Osteoblast (primary cell): Measurements from ENCODE around the gene MYLK. TPM values are rescaled to one million over a fixed set of nuclear protein-coding genes. Genes with fewer than 3 reads are reported as not detected.
"Not testable (repeated sequence)": the region's sequence is repeated elsewhere in the genome, so short reads cannot be mapped to it uniquely, and the experiment has no call there.

Experiments used
- DNase-seq: peaks from one replicate; pipeline ENCODE4 v3.0.0; 2011; ENCODE audit warnings: low spot score, mixed read lengths; ENCODE audit not compliant: insufficient read length; ENCODE audit errors: missing footprints
- H2AFZ ChIP-seq: 2 replicates; pipeline ENCODE4 v1.6.0; 2011; ENCODE audit warnings: mild to moderate bottlenecking, low read length
- H3K27ac ChIP-seq: 2 replicates; pipeline ENCODE4 v1.5.1; 2011; ENCODE audit warnings: mild to moderate bottlenecking, low read depth, low read length, moderate library complexity
- H3K27me3 ChIP-seq: 2 replicates; pipeline ENCODE4 v1.6.0; 2012; ENCODE audit warnings: mild to moderate bottlenecking, control low read depth, inconsistent platforms, low read length, moderate library complexity; ENCODE audit not compliant: insufficient read depth
- H3K36me3 ChIP-seq: 2 replicates; pipeline ENCODE4 v1.5.1; 2011; ENCODE audit warnings: mild to moderate bottlenecking, low read length, control low read depth, moderate library complexity; ENCODE audit not compliant: insufficient read depth
- H3K4me1 ChIP-seq: 2 replicates; pipeline ENCODE4 v1.5.1; 2011; ENCODE audit warnings: mild to moderate bottlenecking, low read length, control low read depth, moderate library complexity; ENCODE audit not compliant: insufficient read depth
- H3K4me2 ChIP-seq: 2 replicates; pipeline ENCODE4 v1.6.0; 2011; ENCODE audit warnings: mild to moderate bottlenecking, low read length; ENCODE audit not compliant: insufficient read depth
- H3K4me3 ChIP-seq: fragments of 200-600 bp; sonication (generic); 3 replicates; pipeline ENCODE4 v1.5.1; 2012; ENCODE audit warnings: mild to moderate bottlenecking, low read length, inconsistent platforms; ENCODE audit not compliant: insufficient read depth
- H3K79me2 ChIP-seq: 2 replicates; pipeline ENCODE4 v1.6.0; 2012; ENCODE audit warnings: mild to moderate bottlenecking, low read length, control low read depth, inconsistent platforms; ENCODE audit not compliant: insufficient read depth
- H3K9me3 ChIP-seq: 2 replicates; pipeline ENCODE4 v1.5.1; 2011; ENCODE audit warnings: low read depth, low read length, control low read depth
- H4K20me1 ChIP-seq: 2 replicates; pipeline ENCODE4 v1.6.0; 2012; ENCODE audit warnings: mild to moderate bottlenecking, low read length, control low read depth; ENCODE audit not compliant: insufficient read depth
- total RNA-seq: library from RNA; depleted of rRNA; stranded (reverse); fragments of >200 nt; gene quantifications from 2 replicates; pipeline ENCODE4 v1.2.3, GENCODE V29; 2012
- TF ChIP-seq, protein P1 (sequence below): IDR thresholded peaks from 2 replicates; pipeline ENCODE4 v1.5.1; 2011; ENCODE audit warnings: mild to moderate bottlenecking, low read depth, low read length, moderate library complexity; ENCODE audit errors: extremely low read depth

The MYLK gene
- total RNA-seq, 1 donor = 268 TPM

DNA sequence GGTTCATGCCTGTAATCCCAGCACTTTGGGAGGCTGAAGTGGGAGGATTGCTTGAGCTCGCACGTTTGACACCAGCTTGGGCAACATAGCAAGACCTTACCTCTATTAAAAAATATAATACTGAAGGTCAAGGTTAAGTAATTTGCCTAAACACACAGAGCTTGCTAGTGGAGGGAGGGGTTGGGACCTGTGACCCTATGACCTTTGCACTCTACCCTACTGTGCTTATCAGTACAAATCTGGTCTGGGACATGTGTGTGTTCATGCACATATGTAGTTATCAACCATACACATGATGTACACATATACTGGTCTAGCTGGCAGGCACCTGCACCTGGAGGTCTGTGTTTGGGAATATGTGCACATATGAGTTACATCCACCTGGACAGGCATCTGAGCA, 181.4 kb downstream of the MYLK start:
- Histone ChIP-seq H3K9me3 (no peaks in the 10 kb centered on the region), H3K4me3 (no peak overlapping the region), H4K20me1 (no peaks in the 10 kb centered on the region), H3K27ac (no peak overlapping the region), H3K4me2 (no peak overlapping the region), H2AFZ (no peak overlapping the region), H3K4me1 (peaks cover 20% of the 10 kb centered on the region), H3K27me3 (no peaks in the 10 kb centered on the region), H3K36me3 (peaks cover 70% of the 10 kb centered on the region), H3K79me2 (peaks cover 3% of the 10 kb centered on the region)
- no peak for DNase-seq
- TF ChIP-seq, protein P1, sequence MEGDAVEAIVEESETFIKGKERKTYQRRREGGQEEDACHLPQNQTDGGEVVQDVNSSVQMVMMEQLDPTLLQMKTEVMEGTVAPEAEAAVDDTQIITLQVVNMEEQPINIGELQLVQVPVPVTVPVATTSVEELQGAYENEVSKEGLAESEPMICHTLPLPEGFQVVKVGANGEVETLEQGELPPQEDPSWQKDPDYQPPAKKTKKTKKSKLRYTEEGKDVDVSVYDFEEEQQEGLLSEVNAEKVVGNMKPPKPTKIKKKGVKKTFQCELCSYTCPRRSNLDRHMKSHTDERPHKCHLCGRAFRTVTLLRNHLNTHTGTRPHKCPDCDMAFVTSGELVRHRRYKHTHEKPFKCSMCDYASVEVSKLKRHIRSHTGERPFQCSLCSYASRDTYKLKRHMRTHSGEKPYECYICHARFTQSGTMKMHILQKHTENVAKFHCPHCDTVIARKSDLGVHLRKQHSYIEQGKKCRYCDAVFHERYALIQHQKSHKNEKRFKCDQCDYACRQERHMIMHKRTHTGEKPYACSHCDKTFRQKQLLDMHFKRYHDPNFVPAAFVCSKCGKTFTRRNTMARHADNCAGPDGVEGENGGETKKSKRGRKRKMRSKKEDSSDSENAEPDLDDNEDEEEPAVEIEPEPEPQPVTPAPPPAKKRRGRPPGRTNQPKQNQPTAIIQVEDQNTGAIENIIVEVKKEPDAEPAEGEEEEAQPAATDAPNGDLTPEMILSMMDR = no peak

DNA sequence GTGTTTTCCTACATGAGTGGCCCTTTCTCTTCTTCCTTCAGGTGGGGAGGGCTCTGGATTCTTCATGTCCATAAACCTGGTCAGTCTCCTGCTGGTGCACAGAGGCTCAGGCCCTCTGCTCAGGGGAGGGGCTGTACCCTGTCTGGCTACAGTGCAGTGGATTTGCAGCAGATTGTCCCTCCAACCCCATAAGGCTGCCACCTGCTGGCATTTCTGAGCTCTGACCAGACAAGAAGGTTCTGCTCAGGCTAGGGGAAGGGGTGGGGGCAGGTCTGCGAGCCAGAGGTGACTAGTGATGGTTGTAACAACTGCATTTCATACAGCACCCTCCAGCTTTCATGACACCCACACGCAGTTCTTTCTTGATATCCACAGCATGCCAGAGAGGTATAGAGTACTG, 182.1 kb downstream of the MYLK start:
- TF ChIP-seq, protein P1 = peak; percentile 60
- H3K79me2 ChIP-seq, H3K4me3 ChIP-seq, H4K20me1 ChIP-seq, H3K9me3 ChIP-seq, H2AFZ ChIP-seq, H3K4me2 ChIP-seq, H3K27ac ChIP-seq, H3K27me3 ChIP-seq, DNase-seq: not testable (repeated sequence)
- H3K36me3 ChIP-seq = peaks cover 70% of the 10 kb centered on the region
- H3K4me1 ChIP-seq = peaks cover 20% of the 10 kb centered on the region

GRCh38 chr3:123700791-123701722, 183.1 kb downstream of the MYLK start:
- no peaks in the 10 kb centered on the region for H3K27me3 ChIP-seq
- H3K36me3 ChIP-seq = peaks cover 68% of the 10 kb centered on the region
- H3K4me2 ChIP-seq = no peak overlapping the region
- no peaks in the 10 kb centered on the region for H4K20me1 ChIP-seq
- no peak overlapping the region for H3K27ac ChIP-seq
- no peak overlapping the region for H2AFZ ChIP-seq
- peaks cover 20% of the 10 kb centered on the region for H3K4me1 ChIP-seq
- TF ChIP-seq, protein P1 = no peak
- DNase-seq = no peak
- no peaks in the 10 kb centered on the region for H3K9me3 ChIP-seq
- H3K79me2 ChIP-seq = peaks cover 9% of the 10 kb centered on the region
- no peak overlapping the region for H3K4me3 ChIP-seq

DNA sequence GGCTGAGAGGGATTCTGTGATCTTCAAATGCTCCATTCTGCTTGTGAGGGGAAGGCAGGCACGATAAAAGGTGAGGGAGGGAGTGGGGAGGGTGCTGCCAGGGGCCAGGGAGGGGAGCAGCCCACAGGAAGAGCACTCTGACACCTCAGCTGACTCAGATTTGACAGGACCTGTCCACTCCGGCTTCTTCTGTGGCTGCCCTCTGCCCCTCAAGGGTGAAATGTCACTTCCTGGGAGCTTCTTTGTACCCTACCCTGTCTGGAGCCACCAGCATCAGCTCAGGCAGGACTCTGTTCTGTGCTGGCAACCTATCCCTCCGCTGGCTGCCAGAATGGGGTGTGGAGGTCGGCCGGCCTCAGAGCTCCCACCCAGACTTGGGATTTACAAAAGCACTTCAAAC, 185.3 kb downstream of the MYLK start:
- H3K9me3 ChIP-seq = no peaks in the 10 kb centered on the region
- H3K4me3 ChIP-seq = no peak overlapping the region
- peaks cover 32% of the 10 kb centered on the region for H3K4me1 ChIP-seq
- peaks cover 17% of the 10 kb centered on the region for H3K79me2 ChIP-seq
- H2AFZ ChIP-seq = no peak overlapping the region
- no peak overlapping the region for H3K4me2 ChIP-seq
- TF ChIP-seq, protein P1 = no peak
- peaks cover 77% of the 10 kb centered on the region for H3K36me3 ChIP-seq
- H4K20me1 ChIP-seq = no peaks in the 10 kb centered on the region
- H3K27me3 ChIP-seq = no peaks in the 10 kb centered on the region
- DNase-seq = no peak
- H3K27ac ChIP-seq = no peak overlapping the region
